Activated CD4-positive, alpha-beta T cell treated with anti-CD3 and anti-CD28 coated beads for 1 hour (primary cell): ENCODE measurements around the gene STOX1.
"Not testable (repeated sequence)": the region's sequence is repeated elsewhere in the genome, so short reads cannot be mapped to it uniquely, and the experiment has no call there.

Experiments
- DNase-seq: peaks from one replicate; pipeline ENCODE4 v3.0.0-alpha.2; 2020

The STOX1 gene

DNA sequence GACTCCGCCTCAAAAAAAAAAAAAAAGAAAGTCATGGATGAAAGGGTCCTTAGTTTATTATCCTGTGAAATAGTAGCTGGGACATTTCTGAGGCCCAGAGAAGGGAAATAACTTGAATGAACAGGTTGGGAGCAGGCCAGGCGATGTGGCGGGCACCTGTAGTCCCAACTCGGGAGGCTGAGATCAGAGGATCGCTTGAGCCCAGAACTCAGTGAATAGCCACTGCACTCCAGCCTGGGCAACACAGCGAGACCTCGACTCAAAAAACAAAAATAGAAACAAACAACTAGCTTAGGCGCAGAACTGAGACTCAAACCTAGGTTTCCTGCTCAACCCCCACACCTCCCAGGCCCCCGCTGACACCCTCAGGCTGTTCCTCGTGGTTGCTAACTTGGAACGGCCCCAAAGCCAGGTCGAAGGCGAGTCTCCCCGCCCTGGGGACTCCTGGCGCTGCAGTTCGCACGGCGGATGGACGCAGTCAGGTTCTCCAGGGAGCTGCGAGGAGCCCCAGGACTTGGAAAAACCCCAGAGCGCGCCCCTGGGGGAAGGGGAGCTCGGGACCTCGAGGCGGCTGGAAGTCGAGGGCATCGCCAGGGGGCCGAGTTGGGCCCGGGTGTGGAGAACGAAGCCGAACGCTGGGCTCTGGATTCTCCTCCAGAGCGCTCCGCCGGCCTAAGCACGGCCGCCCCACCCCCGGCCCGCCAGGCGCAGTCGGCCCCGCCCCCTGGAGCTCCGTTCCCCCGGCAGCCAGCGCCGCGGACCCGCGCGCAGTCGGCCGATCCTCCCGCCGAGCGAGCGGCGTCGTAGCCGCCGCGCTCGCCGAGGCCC, at the start of gene STOX1:
TSS of gene STOX1 (plus strand) at position 768 of the 828 bp plus-strand sequence. CDS start 93 bp downstream, outside the sequence.
- peak; percentile 35 for DNase-seq

GRCh38 chr10:68781613-68782574, 45.4 kb upstream of the STOX1 start:
- DNase-seq, result no peak

DNA sequence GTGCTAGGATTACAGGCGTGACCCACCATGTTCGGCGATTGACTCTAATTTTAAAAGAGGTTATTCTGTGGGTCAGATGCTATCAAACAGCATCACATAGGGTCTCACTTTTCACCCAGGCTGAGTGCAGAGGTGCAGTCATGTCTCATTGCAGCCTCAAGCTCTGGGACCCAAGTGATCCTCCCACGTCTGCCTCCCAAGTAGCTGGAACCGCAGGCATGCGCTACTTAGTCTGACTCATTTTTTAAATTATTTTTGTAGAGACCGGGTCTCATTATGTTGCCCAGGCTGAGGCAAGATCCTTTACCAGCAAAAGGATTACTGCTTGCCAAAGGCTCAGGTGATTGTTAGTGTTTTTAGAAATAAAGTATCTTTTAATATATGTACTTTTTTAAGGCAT, 42.9 kb upstream of the STOX1 start:
- no peak for DNase-seq

DNA sequence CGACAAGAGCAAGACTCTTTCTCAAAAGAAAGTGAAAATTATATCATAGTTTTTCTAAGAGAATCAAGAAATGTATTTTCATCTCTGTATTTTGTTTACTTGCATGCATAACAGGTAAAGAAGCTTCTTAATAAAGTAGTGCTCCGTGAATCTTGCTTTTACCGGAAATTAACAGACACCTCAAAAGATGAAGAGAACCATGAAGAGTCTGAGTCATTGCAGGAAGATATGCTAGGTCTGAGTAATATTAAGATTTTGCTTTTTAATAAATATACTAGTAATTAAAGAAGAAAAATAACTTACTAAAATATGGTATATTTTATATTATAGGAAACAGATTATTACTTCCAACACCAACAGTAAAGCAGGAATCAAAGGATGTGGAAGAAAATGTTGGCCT, 39.5 kb upstream of the STOX1 start:
- DNase-seq, result no peak

- no peak for DNase-seq
Measured at GRCh38 chr10:68790476-68790875, 36.9 kb upstream of the STOX1 start.

DNA sequence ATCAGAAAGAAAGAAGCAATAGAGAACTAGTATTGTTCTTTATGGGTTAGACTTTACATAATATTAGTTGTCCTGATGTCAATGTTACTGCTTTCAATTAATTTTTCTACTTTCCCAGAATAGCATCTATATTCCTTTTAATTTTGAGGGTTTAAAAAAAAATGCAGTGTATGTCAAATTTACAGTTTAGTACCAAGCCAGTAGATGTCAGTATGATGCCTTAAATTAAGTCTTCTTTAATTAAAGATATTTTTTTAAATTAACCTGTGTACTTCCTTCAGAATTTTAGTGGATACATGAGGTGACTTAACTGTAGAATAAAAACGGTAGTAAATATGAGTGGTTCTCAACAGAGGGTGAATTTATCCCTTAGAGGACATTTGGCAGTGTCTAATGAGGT, 35.2 kb upstream of the STOX1 start:
- no peak for DNase-seq

- no peak for DNase-seq
Measured at GRCh38 chr10:68795886-68796532, 31.3 kb upstream of the STOX1 start.

DNA sequence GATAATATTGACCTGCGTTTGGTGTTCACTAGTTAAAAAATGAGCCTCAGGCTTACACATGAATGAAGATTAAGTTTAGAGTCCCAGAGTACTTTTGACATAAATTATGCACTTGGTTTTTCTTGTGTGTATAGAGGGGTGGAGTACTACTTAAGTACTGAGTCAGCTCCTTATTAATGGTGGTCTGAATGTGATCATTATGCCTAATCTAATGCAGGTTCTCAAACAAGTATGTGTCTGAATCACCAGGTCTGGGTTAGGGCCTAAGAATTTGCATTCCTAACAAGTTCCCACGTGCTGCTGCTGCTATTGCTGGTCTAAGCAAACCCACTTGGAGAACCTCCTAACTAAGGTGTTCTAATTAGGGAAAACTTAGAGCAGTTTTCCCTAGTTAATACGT, 30.7 kb upstream of the STOX1 start:
- DNase-seq, result no peak

DNA sequence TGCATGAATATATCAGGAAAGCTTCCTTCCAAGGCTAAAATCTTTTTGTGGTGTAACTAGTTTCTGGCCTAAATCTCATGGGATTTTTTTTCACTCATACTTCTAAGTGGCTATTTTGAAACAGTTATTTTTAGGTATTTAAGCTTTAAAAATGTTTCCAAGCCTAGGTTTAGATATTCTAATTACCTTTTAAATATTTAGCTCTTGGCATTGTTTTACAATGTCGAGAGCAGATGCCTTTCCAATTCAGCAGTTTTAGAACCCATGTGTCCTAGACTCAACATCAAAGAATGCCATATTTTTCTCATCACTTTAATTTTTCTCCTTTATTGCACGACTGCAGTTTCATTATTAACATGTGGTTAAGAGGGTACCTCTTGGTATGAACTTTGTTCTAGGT, 27.1 kb upstream of the STOX1 start:
- DNase-seq, result no peak

GRCh38 chr10:68804692-68805091, 22.6 kb upstream of the STOX1 start:
- no peak for DNase-seq

DNA sequence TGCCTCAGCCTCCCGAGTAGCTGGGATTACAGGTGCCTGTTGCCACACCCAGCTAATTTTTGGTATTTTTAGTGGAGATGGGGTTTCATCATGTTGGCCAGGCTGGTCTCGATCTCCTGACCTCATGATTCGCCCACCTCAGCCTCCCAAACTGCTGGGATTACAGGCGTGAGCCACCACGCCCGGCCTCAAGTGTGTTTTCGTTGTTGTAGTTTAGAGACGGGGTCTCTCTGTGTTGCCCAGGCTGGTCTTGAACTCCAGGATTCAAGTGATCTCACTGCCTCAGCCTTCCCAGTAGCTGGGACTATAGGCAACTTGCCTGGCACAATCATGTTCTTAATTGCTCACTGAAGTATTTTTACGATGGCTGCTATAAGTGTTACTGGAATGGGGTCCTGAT, 16.5 kb upstream of the STOX1 start:
- DNase-seq, result not testable (repeated sequence)

- no peak for DNase-seq
Measured at GRCh38 chr10:68811314-68812009, 15.9 kb upstream of the STOX1 start.

DNA sequence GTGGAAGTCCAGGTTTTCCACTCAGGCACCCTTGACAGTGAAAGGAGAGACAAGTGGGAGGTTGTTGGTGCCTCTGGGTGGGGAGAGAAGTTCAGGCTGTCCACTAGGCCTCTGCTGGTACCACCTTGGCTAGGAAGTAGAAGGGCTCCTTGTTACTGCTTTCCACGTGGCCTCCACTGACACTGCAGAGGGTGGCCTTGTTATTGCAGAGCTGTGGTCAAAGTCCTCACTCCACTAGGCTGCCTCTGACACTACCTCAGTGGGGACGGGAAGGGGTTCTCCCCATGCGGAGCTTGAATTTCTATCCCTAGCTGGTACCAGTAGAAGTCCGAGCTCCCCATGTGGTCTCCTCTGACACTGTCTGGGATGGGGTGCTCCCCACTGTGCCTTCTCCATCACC, 14.9 kb upstream of the STOX1 start:
- DNase-seq, result no peak

GRCh38 chr10:68813559-68813958, 13.8 kb upstream of the STOX1 start:
- no peak for DNase-seq

DNA sequence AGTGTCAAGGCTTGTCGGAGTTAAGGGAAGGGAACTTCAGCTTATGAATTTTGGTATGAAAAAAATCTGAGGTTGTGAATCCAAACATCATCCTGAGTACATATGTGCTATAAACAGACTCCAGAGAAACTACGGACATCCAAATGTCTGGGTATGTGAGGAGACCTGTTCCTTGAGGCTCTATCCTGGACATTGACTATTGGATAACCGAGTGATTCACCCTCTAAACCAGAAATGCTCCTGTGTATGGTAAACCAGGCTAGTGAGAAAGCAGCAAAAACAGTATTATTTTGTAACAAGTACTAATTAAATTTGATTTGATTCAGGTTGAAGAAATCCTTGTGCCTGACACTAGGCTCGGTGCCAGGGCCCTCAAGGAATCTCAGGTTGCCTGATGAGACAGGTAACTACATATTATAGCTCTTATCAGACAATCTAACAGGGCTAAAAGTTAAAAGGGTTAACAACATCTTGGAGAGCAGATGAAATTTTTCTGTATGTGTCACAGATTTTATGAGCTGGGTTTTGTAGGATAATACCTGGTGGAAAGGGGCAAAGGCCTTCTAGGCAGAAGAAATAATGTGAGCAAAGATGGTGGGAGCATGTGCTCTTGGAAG, 10.4 kb upstream of the STOX1 start:
- DNase-seq, result no peak

- DNase-seq, result not testable (repeated sequence)
Measured at GRCh38 chr10:68820359-68820758, 7.0 kb upstream of the STOX1 start.

DNA sequence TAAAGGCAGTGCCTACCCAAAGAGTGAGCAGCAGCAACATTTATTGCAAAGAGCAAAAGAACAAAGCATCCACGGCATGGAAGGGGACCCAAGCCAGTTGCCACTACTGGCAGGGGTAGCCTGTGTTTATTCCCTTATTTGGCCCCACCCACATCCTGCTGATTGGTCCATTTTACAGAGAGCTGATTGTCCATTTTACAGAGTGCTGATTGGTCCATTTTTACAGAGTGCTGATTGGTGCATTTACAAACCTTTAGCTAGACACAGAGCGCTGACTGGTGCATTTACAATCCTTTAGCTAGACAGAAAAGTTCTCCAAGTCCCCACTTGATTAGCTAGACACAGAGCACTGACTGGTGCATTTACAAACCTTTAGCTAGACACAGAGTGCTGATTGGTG, 4.7 kb upstream of the STOX1 start:
- DNase-seq, result not testable (repeated sequence)

DNA sequence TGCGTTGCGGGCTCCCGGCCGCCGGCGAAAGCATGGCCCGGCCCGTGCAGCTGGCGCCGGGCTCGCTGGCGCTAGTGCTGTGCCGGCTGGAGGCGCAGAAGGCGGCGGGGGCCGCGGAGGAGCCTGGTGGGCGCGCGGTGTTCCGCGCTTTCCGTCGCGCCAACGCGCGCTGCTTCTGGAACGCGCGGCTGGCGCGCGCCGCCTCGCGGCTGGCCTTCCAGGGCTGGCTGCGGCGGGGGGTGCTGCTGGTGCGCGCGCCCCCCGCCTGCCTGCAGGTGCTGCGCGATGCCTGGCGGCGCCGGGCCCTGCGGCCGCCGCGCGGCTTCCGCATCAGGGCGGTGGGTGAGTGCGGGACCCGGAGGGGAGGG, 245 bp downstream of the STOX1 start:
- not testable (repeated sequence) for DNase-seq

- DNase-seq, result peak; percentile 8
Measured at GRCh38 chr10:68828083-68828601, 811 bp downstream of the STOX1 start.

DNA sequence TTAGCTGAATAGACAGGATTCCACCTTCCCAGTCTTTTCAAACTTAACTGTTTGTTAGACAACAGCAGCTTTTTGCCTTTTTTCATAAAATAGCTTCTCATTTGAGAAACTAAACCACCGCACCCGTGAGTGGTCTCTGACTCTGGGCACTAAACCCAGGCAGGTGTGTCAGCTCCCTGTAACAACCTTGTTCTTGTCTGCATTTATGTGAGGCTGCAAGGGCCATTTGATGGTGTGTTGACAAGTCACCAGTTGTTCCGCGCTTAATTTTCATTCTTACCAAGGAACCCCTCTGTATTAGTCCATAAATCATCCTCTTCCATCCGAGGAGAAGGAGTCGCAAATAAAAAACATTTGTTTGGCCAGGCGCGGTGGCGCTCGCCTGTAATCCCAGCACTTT, 1.5 kb downstream of the STOX1 start:
- no peak for DNase-seq

GRCh38 chr10:68829521-68829920, 2.2 kb downstream of the STOX1 start:
- DNase-seq, result no peak

GRCh38 chr10:68829952-68830351, 2.6 kb downstream of the STOX1 start:
- DNase-seq, result no peak
